HL-60/S4 treated with phorbol 12-myristate 13-acetate at 8.2 ng/mL for 4 days and 3 days (cell line): ENCODE data around the gene FADS1.

ENCODE experiments used
- in situ Hi-C: fragments of 300-500 bp; cut with MboI; formaldehyde crosslinking; loops from 2 replicates; pipeline ENCODE4 v1.15.0; 2022; ENCODE audit warnings: low sequenced_read_pairs

Gene FADS1

GRCh38 chr11:61797263-61797944 lies 19.4 kb downstream of the FADS1 start:
- in situ Hi-C loops = no loop called here

GRCh38 chr11:61795876-61796526 lies 20.8 kb downstream of the FADS1 start:
- in situ Hi-C loops = no loop called here

DNA sequence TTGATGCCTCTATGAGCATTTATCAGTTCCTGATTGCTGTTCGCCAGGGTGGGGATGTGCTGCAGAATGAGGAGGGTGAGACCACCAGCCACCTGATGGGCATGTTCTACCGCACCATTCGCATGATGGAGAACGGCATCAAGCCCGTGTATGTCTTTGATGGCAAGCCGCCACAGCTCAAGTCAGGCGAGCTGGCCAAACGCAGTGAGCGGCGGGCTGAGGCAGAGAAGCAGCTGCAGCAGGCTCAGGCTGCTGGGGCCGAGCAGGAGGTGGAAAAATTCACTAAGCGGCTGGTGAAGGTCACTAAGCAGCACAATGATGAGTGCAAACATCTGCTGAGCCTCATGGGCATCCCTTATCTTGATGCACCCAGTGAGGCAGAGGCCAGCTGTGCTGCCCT lies 21.3 kb downstream of the FADS1 start:
- in situ Hi-C loops = no loop called here

DNA sequence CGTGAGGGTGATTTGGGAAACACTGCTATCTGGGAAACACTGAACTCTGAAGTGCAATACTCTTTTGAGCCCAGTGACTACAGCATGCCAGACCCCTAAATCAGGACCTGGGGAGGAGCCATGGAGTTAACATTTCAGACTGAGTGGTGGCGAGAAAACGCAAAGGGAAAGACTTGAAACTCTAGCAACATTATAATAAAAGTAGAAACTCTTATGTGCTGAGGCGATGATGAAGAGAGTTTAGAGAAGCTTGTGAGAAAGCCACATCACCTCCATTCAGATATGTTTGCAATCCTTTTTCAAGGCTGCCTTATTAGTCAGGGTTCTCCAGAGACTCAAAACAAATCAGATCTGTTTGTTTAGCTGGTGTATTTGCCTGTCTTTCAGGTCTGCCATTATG lies 22.2 kb downstream of the FADS1 start:
- in situ Hi-C loops = no loop called here

DNA sequence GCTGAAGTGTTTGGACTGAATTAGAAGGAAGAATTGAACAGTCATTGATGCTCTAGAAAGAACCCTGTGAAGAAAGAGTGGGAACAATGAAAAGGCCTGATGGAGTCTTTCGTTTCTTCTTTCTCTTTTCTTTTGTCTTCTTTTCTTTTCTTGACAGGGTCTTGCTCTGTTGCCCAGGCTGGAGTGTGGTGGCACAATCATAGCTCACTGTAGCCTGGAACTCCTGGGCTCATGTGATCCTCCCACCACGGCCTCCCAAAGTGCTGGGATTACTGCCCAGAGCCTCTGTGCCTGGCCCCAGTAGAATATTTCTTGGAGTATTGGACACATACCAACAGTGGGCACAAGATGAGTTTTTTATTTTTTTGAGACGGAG lies 23.0 kb downstream of the FADS1 start:
- in situ Hi-C loops = no loop called here

GRCh38 chr11:61793083-61793828 lies 23.5 kb downstream of the FADS1 start:
- in situ Hi-C loops = no loop called here

DNA sequence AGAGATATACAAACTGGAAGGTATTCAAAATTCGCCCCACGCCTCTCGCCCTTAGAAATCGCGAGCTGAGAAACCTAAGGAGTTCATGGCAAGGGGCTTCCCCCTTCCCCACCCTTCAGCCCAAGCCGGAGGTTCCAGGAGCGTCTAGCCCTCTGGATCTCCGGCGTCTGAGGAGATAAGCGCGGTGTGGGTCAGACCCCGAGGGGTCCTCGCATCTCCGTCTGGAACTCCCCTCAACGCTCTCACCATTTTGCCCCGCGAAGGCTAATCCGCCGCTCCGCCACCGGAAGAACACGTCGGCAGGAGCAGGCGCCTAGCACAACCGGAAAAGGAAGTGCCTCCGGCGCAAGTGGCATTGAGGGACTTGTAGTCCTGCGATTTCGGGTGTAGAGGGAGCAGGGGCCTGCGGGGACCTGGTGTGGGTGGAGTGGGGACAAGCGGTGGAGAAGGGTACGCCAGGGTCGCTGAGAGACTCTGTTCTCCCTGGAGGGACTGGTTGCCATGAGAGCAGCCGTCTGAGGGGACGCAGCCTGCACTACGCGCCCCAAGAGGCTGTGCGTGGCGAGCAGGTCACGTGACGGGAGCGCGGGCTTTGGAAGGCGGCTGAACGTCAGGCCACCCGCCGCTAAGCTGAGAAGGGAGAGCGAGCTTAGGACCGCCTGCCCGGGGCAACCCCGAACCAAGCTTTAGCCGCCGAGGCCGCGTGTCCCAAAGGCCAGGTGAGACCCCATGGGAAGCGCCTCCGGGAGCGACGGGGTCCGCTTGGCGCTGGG lies 24.3 kb downstream of the FADS1 start, which contains the start of the genes FEN1 and TMEM258:
FEN1 (plus strand) TSS at position 602 of the 773 bp plus-strand sequence. CDS start 2,451 bp downstream, outside the sequence.
TMEM258 (minus strand) TSS at position 290 of the 773 bp plus-strand sequence; CDS start at position 249, 41 bp downstream.
- in situ Hi-C loops = no loop called here

- in situ Hi-C loops = no loop called here
Observed at GRCh38 chr11:61791737-61792309, 25.0 kb downstream of the FADS1 start.

- in situ Hi-C loops = no loop called here
Observed at GRCh38 chr11:61787928-61788491, 28.8 kb downstream of the FADS1 start.

DNA sequence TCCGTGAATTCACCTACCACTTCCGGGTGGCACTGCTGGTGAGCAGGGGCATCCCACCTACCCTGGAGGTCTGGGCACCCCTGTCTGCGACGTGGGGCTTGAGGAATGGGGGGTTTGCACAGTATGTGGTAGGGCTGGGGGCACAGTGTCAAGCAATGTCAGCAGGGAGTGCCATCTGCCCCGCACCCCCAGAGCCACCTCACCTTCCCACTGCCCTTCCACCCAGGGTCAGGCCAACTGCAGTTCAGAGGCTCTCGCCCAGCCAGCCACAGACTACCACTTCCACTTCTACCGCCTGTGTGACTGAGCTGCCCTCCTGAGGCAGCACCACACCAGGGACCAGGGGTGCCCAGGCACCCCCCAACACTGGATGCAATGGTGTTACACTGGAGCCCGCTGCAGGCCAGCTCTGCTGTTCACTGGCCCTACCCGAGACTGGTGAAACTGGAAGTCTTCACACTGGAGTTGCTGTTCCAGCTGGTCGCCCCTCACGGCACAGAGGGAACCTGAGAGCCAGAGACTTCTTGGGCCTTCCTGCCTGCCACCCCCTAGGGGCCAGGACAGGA lies 30.9 kb downstream of the FADS1 start:
- in situ Hi-C loops = no loop called here

- in situ Hi-C loops = no loop called here
Observed at GRCh38 chr11:61784506-61784805, 32.3 kb downstream of the FADS1 start.

- in situ Hi-C loops = no loop called here
Observed at GRCh38 chr11:61783717-61784505, 32.9 kb downstream of the FADS1 start.

DNA sequence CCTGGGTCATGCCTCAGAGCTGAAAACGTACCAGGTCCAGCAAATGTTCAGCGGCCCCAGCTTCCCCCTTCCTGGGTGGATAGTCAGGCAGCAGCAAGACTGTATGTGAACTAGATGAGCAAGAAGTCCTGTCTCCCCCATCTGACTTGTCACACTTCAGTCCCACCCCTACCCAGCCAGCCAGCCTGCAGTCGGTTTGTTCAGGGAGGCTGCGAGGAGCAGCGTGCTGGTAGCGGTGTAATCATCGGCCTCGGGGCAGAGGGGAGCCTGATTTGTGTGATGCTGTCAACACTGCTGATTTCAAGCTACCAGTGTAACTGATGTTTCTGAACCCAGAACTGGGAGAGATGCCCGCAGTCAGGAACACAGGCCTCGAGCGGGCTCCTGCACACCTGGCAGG lies 34.0 kb downstream of the FADS1 start:
- in situ Hi-C loops = no loop called here

DNA sequence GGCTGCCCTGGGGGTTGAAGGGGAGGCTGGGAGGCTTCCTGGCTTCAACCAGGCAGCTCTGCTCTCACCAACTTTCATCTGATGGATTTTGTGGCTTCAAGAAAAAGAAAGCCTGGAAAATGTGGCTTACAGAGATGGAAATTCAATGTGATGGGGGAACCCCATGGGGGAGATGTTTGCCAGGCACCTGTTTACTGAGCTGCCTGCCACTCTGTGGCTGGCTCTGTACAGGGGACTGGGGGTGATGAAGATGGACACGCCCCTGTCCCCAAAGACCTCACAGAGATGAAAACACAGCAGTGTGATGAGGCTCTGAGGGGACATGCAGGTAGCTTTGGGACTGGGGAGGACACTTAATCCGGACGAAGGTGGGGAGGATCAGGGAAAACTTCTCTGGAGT lies 34.5 kb downstream of the FADS1 start:
- in situ Hi-C loops = no loop called here

GRCh38 chr11:61781585-61781984 lies 35.2 kb downstream of the FADS1 start:
- in situ Hi-C loops = no loop called here

- in situ Hi-C loops = no loop called here
Observed at GRCh38 chr11:61780581-61781162, 36.1 kb downstream of the FADS1 start.

- in situ Hi-C loops = no loop called here
Observed at GRCh38 chr11:61779666-61780525, 36.9 kb downstream of the FADS1 start.
